Dendritic cell treated with granulocyte-macrophage colony-stimulating factor and Interleukin-4, amounts not matched to agents 40 ng/mL and 50 ng/mL, for 4 days (primary cell): ENCODE measurements around the gene ATP5ME.
"Not testable (repeated sequence)": the region's sequence is repeated elsewhere in the genome, so short reads cannot be mapped to it uniquely, and the experiment has no call there.

Experiments
- H3K27ac Mint-ChIP-seq: one replicate; pipeline ENCODE4 v1.8.0; 2022; ENCODE audit warnings: mild to moderate bottlenecking, mixed read lengths
- H3K27me3 Mint-ChIP-seq: one replicate; pipeline ENCODE4 v1.8.0; 2022; ENCODE audit warnings: mild to moderate bottlenecking, mixed read lengths
- H3K36me3 Mint-ChIP-seq: one replicate; pipeline ENCODE4 v1.8.0; 2022; ENCODE audit warnings: low read depth, mixed read lengths
- H3K4me1 Mint-ChIP-seq: one replicate; pipeline ENCODE4 v1.8.0; 2022; ENCODE audit warnings: low read depth, mixed read lengths
- H3K4me3 Mint-ChIP-seq: one replicate; pipeline ENCODE4 v1.8.0; 2022; ENCODE audit warnings: mild to moderate bottlenecking, moderate library complexity, mixed read lengths
- H3K9me3 Mint-ChIP-seq: one replicate; pipeline ENCODE4 v1.8.0; 2022; ENCODE audit warnings: mixed read lengths
- intact Hi-C: fragments of 100-400 bp; cut with micrococcal nuclease; formaldehyde crosslinking; loops from one replicate; pipeline ENCODE4 v1.15.0; 2022

ATP5ME gene

DNA sequence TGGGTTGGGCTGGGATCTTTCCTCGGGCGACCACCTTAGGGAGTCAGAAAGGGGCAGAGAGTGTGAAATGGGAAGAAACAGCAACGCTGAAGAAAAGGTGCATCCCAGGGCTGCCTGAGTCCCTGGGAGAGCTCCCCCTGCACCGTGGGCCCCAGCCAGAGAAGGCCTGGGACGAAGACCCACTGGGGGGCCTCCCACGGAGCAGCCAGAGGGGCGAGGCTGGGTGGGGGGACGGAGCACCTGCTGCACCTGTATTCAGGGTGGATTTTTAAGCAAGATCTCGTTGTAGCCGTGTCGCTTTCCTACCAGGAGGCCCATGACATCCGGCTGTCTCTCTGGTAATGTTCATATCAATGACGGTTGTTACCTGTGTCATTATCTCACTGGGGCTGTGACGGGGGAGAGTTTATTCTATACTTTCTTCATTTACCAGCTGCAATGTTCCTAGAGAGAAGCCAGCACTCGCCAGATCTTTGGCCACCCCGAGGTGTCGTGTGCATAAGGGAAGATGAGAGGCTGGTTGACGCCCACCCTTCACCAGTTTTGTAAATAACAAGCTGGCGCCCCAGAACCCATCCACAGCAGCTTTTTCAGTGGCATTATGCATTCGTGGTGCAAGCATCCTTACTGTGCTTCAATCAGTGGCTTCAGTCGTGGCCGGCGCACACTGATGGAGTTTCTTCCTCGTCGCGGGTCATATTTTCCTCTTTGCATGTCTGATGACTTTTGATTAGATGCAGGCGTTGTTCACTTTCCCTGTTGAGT lies 25.9 kb upstream of the ATP5ME start:
- peaks cover 17% of the 10 kb centered on the region for H3K27me3 Mint-ChIP-seq
- H3K4me3 Mint-ChIP-seq = no peak overlapping the region
- no peaks in the 10 kb centered on the region for H3K9me3 Mint-ChIP-seq
- no peaks in the 10 kb centered on the region for H3K36me3 Mint-ChIP-seq
- H3K4me1 Mint-ChIP-seq = peaks cover 42% of the 10 kb centered on the region
- intact Hi-C loops = no loop called here
- H3K27ac Mint-ChIP-seq = peak overlapping the region; percentile 68

DNA sequence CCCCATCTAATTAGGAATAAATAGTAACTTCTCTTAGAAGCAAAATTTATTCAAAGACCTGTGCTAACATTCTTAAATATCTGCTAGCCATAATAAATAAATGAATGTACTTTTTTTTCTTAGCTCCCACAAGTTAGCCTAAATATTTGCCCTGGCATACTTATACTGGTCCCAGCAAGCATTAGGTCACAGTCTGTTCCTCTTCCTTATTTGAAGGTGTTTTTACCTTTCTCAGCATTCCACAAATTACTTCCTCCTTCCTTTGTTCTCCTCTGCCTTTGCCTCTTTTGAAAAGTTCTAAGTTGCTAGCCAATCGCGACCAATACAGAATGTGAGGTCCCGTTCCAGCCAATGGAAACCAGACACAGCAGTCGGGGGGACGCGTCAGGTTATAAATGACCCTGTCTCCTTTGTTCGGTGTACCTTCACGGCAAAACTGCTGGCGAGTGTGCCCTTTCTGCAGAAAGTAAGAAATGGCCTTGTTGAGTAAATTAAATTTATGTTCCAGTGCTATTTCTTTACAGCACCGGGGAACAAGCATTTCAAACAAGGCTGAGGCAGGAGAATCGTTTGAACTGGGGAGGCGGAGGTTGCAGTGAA lies 20.4 kb upstream of the ATP5ME start:
- H3K27ac Mint-ChIP-seq, H3K36me3 Mint-ChIP-seq, H3K9me3 Mint-ChIP-seq, H3K4me3 Mint-ChIP-seq, intact Hi-C loops: not testable (repeated sequence)
- Mint-ChIP-seq H3K27me3 (peaks cover 28% of the 10 kb centered on the region), H3K4me1 (peaks cover 34% of the 10 kb centered on the region)

DNA sequence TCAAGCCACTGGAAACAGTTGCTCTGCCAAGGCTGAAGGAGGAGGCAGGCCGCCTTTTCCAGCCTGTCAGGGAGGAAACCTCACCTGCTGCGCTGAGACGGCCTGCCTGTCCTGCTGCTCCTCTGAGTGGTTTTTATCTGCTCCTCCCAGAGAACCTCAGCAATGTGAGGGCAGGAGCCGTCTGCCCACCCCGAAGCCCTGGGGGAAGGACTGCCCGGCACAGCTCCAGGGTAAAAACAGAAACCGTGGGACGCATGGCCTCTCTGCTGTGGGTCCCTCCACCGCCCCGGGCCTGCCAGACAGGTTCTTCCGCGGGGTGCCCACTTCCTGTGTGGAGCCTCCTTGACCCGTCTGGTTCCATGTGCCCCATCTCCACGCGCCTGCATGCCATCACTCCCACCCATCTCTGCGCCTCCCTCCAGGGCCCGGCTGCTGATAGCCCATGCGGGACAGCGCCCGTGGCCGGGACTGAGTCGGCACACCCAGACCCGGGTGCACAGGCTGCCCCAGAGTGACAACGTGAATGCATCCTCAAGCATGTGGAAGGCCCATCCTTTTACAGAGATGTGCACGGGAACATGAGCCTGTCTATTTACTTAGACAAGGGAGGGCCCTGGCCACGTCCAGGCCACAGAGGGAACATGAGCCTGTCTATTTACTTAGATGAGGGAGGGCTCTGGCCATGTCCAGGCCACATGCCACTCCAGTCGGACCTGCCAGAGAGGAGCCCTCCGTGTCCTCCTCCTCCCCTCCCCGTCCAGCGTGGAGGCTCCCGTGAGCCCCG lies 18.9 kb upstream of the ATP5ME start:
- H3K4me3 Mint-ChIP-seq = no peak overlapping the region
- no peaks in the 10 kb centered on the region for H3K36me3 Mint-ChIP-seq
- no peak overlapping the region for H3K27ac Mint-ChIP-seq
- no peaks in the 10 kb centered on the region for H3K9me3 Mint-ChIP-seq
- peaks cover 32% of the 10 kb centered on the region for H3K4me1 Mint-ChIP-seq
- H3K27me3 Mint-ChIP-seq = peaks cover 28% of the 10 kb centered on the region
- intact Hi-C loops = no loop called here

GRCh38 chr4:689723-690122 lies 15.6 kb upstream of the ATP5ME start:
- no peaks in the 10 kb centered on the region for H3K9me3 Mint-ChIP-seq
- H3K4me1 Mint-ChIP-seq = peaks cover 60% of the 10 kb centered on the region
- peaks cover 17% of the 10 kb centered on the region for H3K27me3 Mint-ChIP-seq
- peak overlapping the region; percentile 92 for H3K27ac Mint-ChIP-seq
- intact Hi-C loops = loop anchor here (1.0 kb wide), 1 partner anchor 9 kb away; no protein-coding TSS in a partner anchor
- peak overlapping the region; percentile 77 for H3K4me3 Mint-ChIP-seq
- peaks cover 16% of the 10 kb centered on the region for H3K36me3 Mint-ChIP-seq

DNA sequence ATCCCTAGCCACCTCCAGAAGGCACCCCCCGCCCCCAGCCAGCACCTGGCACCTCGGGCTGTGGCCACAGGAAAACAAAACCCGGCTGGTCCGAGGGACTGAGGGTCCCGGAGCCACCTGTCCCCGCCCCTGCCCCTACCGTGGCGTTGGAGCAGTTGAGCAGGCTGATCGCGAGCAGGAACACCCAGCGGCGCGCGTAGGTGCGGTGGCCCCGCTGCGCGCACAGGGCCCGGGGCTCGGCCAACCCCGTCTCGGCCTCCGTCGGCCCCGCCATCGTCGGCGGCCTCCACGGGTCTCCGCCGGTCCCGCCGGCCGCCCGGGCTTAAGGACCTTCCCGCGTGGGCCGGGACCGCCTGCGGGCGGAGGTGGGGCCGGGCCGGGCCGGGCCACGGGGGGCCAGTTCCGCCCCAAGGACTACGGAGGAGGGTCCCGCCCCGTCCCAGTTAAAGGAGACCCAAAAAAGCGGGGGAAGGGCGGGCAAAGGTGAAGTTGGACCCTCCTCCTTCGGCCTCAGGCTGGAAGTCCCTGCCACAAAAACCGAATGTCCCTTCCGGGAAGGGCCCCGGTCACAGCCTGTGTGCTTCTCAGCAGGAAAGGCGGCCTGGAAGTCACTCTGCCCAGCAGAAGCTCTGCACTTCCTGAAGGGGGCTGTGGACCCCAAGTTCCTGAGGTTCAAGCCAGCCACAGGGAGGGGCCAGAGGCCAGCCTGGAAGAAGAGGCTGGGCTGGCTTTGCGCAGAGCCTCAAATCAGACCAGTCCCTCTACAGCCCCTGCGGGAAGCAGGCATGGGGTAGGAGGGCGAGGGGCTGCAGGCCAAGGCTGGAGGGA lies 15.0 kb upstream of the ATP5ME start, which contains the start of gene SLC49A3:
Gene SLC49A3, minus strand, starts transcription at position 298 of the 828 bp plus-strand sequence. Its CDS starts 24 bp downstream, at position 274.
- Mint-ChIP-seq H3K36me3 (peaks cover 23% of the 10 kb centered on the region), H3K4me3 (peak within 1 kb of the TSS; percentile 77), H3K9me3 (no peaks in the 10 kb centered on the region), H3K4me1 (peaks cover 58% of the 10 kb centered on the region), H3K27ac (peak within 1 kb of the TSS; percentile 92), H3K27me3 (peaks cover 14% of the 10 kb centered on the region)
- intact Hi-C loops = no loop called here

DNA sequence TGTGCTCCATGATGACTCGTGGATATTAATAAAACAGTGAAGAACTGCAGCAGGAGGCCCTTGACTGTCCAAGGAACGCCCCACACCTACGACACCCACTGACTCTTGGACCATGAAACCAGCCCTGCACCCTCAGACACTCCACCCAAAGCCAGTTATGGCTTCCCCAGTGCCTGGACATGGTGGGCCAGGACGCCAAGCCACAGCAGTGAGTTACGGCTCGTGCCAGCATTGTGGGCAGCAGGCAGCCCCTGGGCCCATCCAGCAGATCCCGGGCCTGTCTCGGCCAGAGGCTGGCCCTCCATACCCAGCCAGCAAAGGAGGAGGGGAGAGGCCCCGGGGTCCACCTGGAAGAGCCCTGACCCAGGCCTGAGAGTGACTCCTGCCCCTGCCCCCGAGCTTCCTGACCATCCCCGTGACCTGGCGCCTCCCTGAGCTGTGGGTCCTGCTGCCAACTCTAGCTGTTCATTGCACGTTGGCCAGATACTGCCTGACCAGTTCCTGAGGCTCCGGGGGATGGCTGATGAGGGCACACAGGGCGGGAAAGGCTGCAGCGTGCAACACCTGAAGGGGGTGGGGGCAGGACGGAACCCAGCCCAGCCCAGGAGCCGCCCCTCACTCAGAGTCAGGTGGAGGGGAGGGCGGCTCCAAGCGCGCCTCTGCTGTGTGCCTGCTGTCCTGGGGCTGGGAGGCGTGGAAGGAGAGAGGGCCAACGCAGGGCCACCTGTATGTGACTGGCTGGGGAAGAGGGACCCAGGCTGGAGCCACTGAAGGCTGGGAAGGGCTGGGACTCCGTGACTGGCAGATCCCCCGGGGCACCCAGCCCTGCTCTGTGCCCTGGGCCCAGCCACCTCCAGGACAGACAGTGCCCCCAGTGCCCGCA lies 14.1 kb upstream of the ATP5ME start:
- Mint-ChIP-seq H3K4me3 (peak overlapping the region; percentile 77), H3K27me3 (peaks cover 7% of the 10 kb centered on the region), H3K36me3 (peaks cover 31% of the 10 kb centered on the region), H3K9me3 (no peaks in the 10 kb centered on the region), H3K4me1 (peaks cover 66% of the 10 kb centered on the region), H3K27ac (peak overlapping the region; percentile 92)
- intact Hi-C loops = no loop called here

- Mint-ChIP-seq H3K36me3 (peaks cover 40% of the 10 kb centered on the region), H3K4me1 (peaks cover 75% of the 10 kb centered on the region), H3K27ac (peak overlapping the region; percentile 92), H3K9me3 (no peaks in the 10 kb centered on the region), H3K4me3 (peak overlapping the region; percentile 77), H3K27me3 (peaks cover 4% of the 10 kb centered on the region)
- intact Hi-C loops = no loop called here
Observed at GRCh38 chr4:687048-687970, 13.2 kb upstream of the ATP5ME start.

DNA sequence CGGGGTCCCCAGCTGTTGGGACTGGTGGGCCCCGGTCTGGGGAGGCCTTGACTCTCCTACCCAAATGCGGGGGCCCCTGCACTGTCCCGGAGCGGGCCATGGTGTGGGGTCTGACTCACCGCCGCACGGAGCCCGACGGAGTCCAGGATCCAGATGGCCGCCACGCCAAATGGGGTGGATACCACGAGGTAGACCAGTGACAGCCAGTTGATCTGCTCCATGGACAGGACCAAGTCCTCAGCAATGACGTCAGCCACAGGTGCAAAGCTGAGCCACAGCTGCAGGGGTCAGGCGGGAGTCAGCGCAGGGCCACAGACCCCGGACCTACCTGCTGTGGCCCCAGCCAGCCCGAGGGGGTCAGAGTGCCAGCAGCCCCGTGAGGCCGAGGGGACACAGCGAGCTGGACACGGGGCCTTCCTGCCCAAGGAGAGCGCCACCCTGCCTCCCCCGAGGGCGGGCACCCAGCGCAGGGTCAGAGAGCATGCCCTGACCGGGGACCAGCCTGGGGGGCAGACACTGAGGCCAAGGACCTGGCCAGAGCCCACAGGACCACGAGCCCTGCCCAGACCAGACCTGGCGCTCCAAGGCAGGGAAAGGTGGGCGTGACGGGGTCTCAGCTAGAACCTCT lies 12.5 kb upstream of the ATP5ME start:
- no peaks in the 10 kb centered on the region for H3K9me3 Mint-ChIP-seq
- peaks cover 47% of the 10 kb centered on the region for H3K36me3 Mint-ChIP-seq
- H3K27ac Mint-ChIP-seq = peak overlapping the region; percentile 92
- H3K4me1 Mint-ChIP-seq = peaks cover 75% of the 10 kb centered on the region
- H3K4me3 Mint-ChIP-seq = peak overlapping the region; percentile 77
- intact Hi-C loops = no loop called here
- no peaks in the 10 kb centered on the region for H3K27me3 Mint-ChIP-seq

- H3K4me1 Mint-ChIP-seq = peaks cover 77% of the 10 kb centered on the region
- intact Hi-C loops = no loop called here
- no peaks in the 10 kb centered on the region for H3K9me3 Mint-ChIP-seq
- H3K36me3 Mint-ChIP-seq = peaks cover 47% of the 10 kb centered on the region
- H3K4me3 Mint-ChIP-seq = no peak overlapping the region
- peaks cover under 1% of the 10 kb centered on the region for H3K27me3 Mint-ChIP-seq
- H3K27ac Mint-ChIP-seq = peak overlapping the region; percentile 92
Observed at GRCh38 chr4:685679-686412, 11.8 kb upstream of the ATP5ME start.

- H3K27me3 Mint-ChIP-seq = peaks cover 7% of the 10 kb centered on the region
Observed at GRCh38 chr4:684623-685327, 10.7 kb upstream of the ATP5ME start.

More at GRCh38 chr4:684623-685327, 10.7 kb upstream of the ATP5ME start:
- Mint-ChIP-seq H3K4me3 (no peak overlapping the region), H3K4me1 (peaks cover 78% of the 10 kb centered on the region), H3K9me3 (no peaks in the 10 kb centered on the region), H3K27ac (peak overlapping the region; percentile 57), H3K36me3 (peaks cover 53% of the 10 kb centered on the region)
- intact Hi-C loops = no loop called here
